Measurements from ENCODE around the gene PDGFD. TPM values are rescaled to one million over a fixed set of nuclear protein-coding genes. Genes with fewer than 3 reads are reported as not detected.
"Not testable (repeated sequence)": the region's sequence is repeated elsewhere in the genome, so short reads cannot be mapped to it uniquely, and the experiment has no call there.

Gene PDGFD
- total RNA-seq, 2 donors from 2014 or later: not detected

DNA sequence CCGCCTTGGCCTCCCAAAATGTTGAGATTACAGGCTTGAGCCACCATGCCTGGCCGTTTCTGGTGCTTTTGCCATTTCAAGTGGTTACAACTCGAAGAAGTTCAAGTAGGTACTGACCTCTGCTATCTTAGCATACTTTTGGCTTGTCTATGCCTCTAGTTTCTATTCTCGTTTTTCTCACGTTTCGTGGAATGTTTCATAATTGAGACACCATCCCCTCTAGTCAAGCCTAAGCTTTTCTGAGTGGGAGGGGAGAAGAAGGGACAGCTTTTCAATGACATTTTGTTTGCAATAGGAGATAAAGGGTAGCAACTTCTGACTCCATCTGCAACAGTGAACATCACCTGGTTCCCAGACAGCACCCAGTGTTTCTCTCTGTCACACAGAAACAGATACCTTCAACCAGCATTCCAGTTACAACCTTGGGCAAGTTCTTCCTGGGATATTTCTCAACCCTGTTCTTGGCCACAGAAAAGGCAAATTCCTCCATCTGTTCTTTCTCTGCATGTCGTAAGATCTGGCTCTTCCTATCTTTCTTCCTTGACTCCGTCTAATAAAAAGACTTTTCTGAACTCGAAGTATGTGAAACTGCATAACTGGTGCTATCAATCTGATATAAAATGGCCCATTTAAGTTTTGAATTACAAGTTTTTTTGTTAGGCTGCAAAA lies 102.0 kb downstream of the PDGFD start:
- no peak overlapping the region for H3K27ac Mint-ChIP-seq
- ATAC-seq (replicated peaks): no peak
- H3K27me3 Mint-ChIP-seq: no peaks in the 10 kb centered on the region
- H3K9me3 Mint-ChIP-seq: no peaks in the 10 kb centered on the region
- H3K36me3 Mint-ChIP-seq (ENCODE audit: low read depth): no peaks in the 10 kb centered on the region
- no peaks in the 10 kb centered on the region for H3K4me1 Mint-ChIP-seq
- H3K4me3 Mint-ChIP-seq: no peak overlapping the region

- Mint-ChIP-seq H3K4me3 (no peak overlapping the region), H3K27me3 (no peaks in the 10 kb centered on the region), H3K27ac (no peak overlapping the region), H3K36me3 (ENCODE audit: low read depth) (no peaks in the 10 kb centered on the region), H3K4me1 (no peaks in the 10 kb centered on the region), H3K9me3 (no peaks in the 10 kb centered on the region)
- no peak for ATAC-seq (replicated peaks)
These were observed 103.1 kb downstream of the PDGFD start for GRCh38 chr11:104060820-104061219.

DNA sequence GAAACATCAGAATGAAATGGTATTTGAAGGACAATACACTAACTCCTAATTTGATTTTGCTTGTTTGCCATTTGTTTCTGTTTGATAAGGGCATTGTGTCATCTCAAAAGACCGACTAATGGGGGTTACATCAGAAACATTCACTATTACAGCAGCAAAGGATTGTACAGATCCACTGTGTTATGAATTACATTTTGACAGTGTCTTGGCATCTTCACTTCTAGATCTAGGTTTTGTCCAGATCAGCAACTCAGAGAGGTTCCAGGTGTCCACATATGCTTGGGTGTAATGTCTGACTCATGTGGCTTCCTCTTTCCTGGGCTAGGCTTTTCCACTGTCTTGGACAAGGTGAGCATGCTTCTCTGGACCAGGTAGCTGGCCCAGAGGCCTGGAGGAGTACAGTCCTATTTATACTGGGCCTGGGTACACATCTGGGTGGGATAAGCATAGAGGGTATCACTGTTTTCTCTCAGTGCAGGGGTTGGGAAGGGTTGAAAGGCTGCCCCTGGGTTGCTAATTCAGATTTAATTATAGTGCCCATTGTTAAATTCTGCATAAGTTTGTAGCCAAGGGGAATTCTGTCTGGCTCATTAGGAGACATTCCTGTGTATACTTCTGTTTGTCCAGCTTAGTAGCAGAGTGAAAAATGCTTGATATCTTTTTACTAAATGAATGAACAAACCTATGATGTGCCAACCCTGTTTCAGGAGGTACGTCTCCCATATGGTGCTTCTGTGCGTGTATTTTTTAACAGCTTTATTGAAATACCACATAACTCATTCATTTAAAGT lies 103.7 kb downstream of the PDGFD start:
- no peaks in the 10 kb centered on the region for H3K36me3 Mint-ChIP-seq (ENCODE audit: low read depth)
- H3K4me1 Mint-ChIP-seq: no peaks in the 10 kb centered on the region
- no peak overlapping the region for H3K27ac Mint-ChIP-seq
- no peak overlapping the region for H3K4me3 Mint-ChIP-seq
- no peak for ATAC-seq (replicated peaks)
- peaks cover 2% of the 10 kb centered on the region for H3K27me3 Mint-ChIP-seq
- H3K9me3 Mint-ChIP-seq: no peaks in the 10 kb centered on the region

GRCh38 chr11:104058680-104059079 lies 105.3 kb downstream of the PDGFD start:
- H3K27me3 Mint-ChIP-seq: peaks cover 3% of the 10 kb centered on the region
- no peaks in the 10 kb centered on the region for H3K9me3 Mint-ChIP-seq
- no peak overlapping the region for H3K4me3 Mint-ChIP-seq
- H3K4me1 Mint-ChIP-seq: no peaks in the 10 kb centered on the region
- ATAC-seq (replicated peaks): no peak
- H3K27ac Mint-ChIP-seq: no peak overlapping the region
- H3K36me3 Mint-ChIP-seq (ENCODE audit: low read depth): no peaks in the 10 kb centered on the region

DNA sequence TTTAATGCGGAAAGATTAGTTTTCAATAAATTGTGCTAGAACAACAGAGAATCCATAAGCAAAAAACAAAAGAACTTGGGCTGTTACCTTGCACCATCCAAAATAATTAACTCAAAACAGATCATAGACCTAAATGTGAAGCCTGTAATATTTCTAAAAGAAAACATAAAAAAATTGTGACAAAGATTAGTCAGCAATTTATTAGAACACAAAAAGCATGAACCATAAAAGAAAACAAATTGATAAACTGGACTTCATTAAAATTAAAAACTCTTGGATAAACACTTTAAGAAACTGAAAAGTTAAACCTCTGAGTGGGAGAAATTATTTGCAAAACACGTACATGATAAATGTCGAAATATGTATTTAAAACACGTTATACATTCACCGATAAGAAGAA lies 106.0 kb downstream of the PDGFD start:
- no peaks in the 10 kb centered on the region for H3K9me3 Mint-ChIP-seq
- no peak overlapping the region for H3K27ac Mint-ChIP-seq
- H3K36me3 Mint-ChIP-seq (ENCODE audit: low read depth): no peaks in the 10 kb centered on the region
- H3K27me3 Mint-ChIP-seq: peaks cover 3% of the 10 kb centered on the region
- H3K4me1 Mint-ChIP-seq: no peaks in the 10 kb centered on the region
- no peak overlapping the region for H3K4me3 Mint-ChIP-seq
- ATAC-seq (replicated peaks): no peak

- Mint-ChIP-seq H3K4me3 (no peak overlapping the region), H3K36me3 (ENCODE audit: low read depth) (no peaks in the 10 kb centered on the region), H3K4me1 (no peaks in the 10 kb centered on the region)
These were observed 108.4 kb downstream of the PDGFD start for GRCh38 chr11:104055596-104055995.

GRCh38 chr11:104054911-104055529 lies 108.9 kb downstream of the PDGFD start:
- Mint-ChIP-seq H3K4me3 (no peak overlapping the region), H3K9me3 (no peaks in the 10 kb centered on the region), H3K27ac (no peak overlapping the region), H3K27me3 (peaks cover 3% of the 10 kb centered on the region), H3K4me1 (no peaks in the 10 kb centered on the region), H3K36me3 (ENCODE audit: low read depth) (no peaks in the 10 kb centered on the region)
- no peak for ATAC-seq (replicated peaks)

More at GRCh38 chr11:104055596-104055995, 108.4 kb downstream of the PDGFD start:
- ATAC-seq (replicated peaks): no peak
- Mint-ChIP-seq H3K27ac (no peak overlapping the region), H3K27me3 (peaks cover 3% of the 10 kb centered on the region), H3K9me3 (no peaks in the 10 kb centered on the region)

- Mint-ChIP-seq H3K4me3 (no peak overlapping the region), H3K36me3 (ENCODE audit: low read depth) (no peaks in the 10 kb centered on the region), H3K27ac (no peak overlapping the region), H3K9me3 (no peaks in the 10 kb centered on the region), H3K4me1 (no peaks in the 10 kb centered on the region), H3K27me3 (peaks cover 3% of the 10 kb centered on the region)
- ATAC-seq (replicated peaks): no peak
These were observed 110.0 kb downstream of the PDGFD start for GRCh38 chr11:104053743-104054478.

DNA sequence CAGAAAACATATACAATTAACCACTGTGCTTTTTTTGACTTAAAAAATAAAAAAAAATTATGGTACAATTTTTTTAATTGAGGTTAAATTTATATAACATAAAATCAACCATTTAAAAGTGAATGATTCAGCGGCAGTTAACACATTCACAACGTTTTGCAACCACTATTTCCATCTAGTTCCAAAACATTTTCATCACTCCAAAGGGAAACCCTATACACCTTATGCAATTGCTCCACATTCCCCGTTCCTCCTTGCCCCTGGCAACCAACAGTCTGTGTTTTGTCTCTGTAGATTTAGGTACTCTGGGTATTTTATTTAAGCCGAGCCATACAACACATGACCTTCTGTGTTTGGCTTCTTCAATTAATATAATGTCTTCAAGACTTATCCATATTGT lies 112.2 kb downstream of the PDGFD start:
- H3K4me3 Mint-ChIP-seq: no peak overlapping the region
- no peaks in the 10 kb centered on the region for H3K36me3 Mint-ChIP-seq (ENCODE audit: low read depth)
- no peak for ATAC-seq (replicated peaks)
- H3K4me1 Mint-ChIP-seq: no peaks in the 10 kb centered on the region
- no peaks in the 10 kb centered on the region for H3K9me3 Mint-ChIP-seq
- peaks cover 3% of the 10 kb centered on the region for H3K27me3 Mint-ChIP-seq
- H3K27ac Mint-ChIP-seq: no peak overlapping the region

GRCh38 chr11:104049116-104049515 lies 114.8 kb downstream of the PDGFD start:
- ATAC-seq (replicated peaks): no peak
- Mint-ChIP-seq H3K27ac (no peak overlapping the region), H3K4me1 (no peaks in the 10 kb centered on the region), H3K9me3 (no peaks in the 10 kb centered on the region), H3K4me3 (no peak overlapping the region), H3K36me3 (ENCODE audit: low read depth) (no peaks in the 10 kb centered on the region), H3K27me3 (no peaks in the 10 kb centered on the region)

GRCh38 chr11:104046858-104047257 lies 117.1 kb downstream of the PDGFD start:
- not testable (repeated sequence) for H3K27me3 Mint-ChIP-seq; H3K4me3 Mint-ChIP-seq; H3K4me1 Mint-ChIP-seq; H3K27ac Mint-ChIP-seq; H3K36me3 Mint-ChIP-seq (ENCODE audit: low read depth); H3K9me3 Mint-ChIP-seq; ATAC-seq (replicated peaks)

DNA sequence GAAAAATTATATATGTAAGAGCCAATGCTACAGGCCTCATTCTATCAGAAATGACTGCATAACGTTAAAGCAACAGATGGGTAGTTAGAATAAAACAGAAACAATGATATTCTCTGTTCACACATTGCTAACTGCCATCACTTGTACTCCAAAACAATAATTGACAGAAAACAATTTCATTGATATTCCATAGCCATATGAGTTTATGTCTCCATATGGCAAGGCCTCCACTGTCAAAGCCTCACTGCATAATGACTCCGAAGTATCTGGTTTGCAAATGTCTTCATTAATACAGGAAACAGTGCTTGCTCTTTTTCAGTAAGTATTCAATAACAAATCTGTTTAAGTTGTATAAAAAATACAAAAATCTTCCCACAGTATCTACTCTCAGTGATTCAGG lies 117.6 kb downstream of the PDGFD start:
- H3K36me3 Mint-ChIP-seq (ENCODE audit: low read depth): no peaks in the 10 kb centered on the region
- H3K4me1 Mint-ChIP-seq: no peaks in the 10 kb centered on the region
- H3K9me3 Mint-ChIP-seq: no peaks in the 10 kb centered on the region
- no peak overlapping the region for H3K4me3 Mint-ChIP-seq
- no peaks in the 10 kb centered on the region for H3K27me3 Mint-ChIP-seq
- ATAC-seq (replicated peaks): no peak
- H3K27ac Mint-ChIP-seq: no peak overlapping the region

- Mint-ChIP-seq H3K4me1 (no peaks in the 10 kb centered on the region), H3K4me3 (no peak overlapping the region)
- no peak for ATAC-seq (replicated peaks)
These were observed 120.2 kb downstream of the PDGFD start for GRCh38 chr11:104043678-104044239.

GRCh38 chr11:104043142-104043541 lies 120.8 kb downstream of the PDGFD start:
- H3K27me3 Mint-ChIP-seq: no peaks in the 10 kb centered on the region
- ATAC-seq (replicated peaks): no peak
- no peaks in the 10 kb centered on the region for H3K4me1 Mint-ChIP-seq
- no peaks in the 10 kb centered on the region for H3K9me3 Mint-ChIP-seq
- H3K4me3 Mint-ChIP-seq: no peak overlapping the region
- no peak overlapping the region for H3K27ac Mint-ChIP-seq
- no peaks in the 10 kb centered on the region for H3K36me3 Mint-ChIP-seq (ENCODE audit: low read depth)

More at GRCh38 chr11:104043678-104044239, 120.2 kb downstream of the PDGFD start:
- Mint-ChIP-seq H3K9me3 (no peaks in the 10 kb centered on the region), H3K27me3 (no peaks in the 10 kb centered on the region), H3K27ac (no peak overlapping the region), H3K36me3 (ENCODE audit: low read depth) (no peaks in the 10 kb centered on the region)

Data from activated T-helper 17 cell treated with anti-CD3 and anti-CD28 coated beads, Interleukin-2, amount 50 U/mL, for 72 hours (primary cell).